CD1c-positive myeloid dendritic cell (primary cell): ENCODE data around the gene FAIM.
"Not testable (repeated sequence)": the region's sequence is repeated elsewhere in the genome, so short reads cannot be mapped to it uniquely, and the experiment has no call there.

Experiments
- DNase-seq: peaks from one replicate; pipeline ENCODE4 v3.0.0-alpha.2; 2016; ENCODE audit errors: extremely low spot score

Gene FAIM

GRCh38 chr3:138680974-138681373 lies 72.4 kb downstream of the FAIM start:
- not testable (repeated sequence) for DNase-seq

- no peak for DNase-seq
These were observed 73.1 kb downstream of the FAIM start for GRCh38 chr3:138681463-138682220.

GRCh38 chr3:138682648-138683047 lies 74.1 kb downstream of the FAIM start:
- no peak for DNase-seq
